GM10248 (cell line): Measurements from ENCODE around the gene ZFYVE9.

Experiments used
- CTCF ChIA-PET: fragments of 300-600 bp; sonication (Branson Sonifier 250); formaldehyde crosslinking; extraction: SDS; loops from one replicate; lab custom pipeline; 2021; ENCODE audit warnings: antibody characterized with exemption; lab: Yijun Ruan, JAX
- POLR2A ChIA-PET: fragments of 350-650 bp; sonication (Branson Sonifier 250); formaldehyde crosslinking; extraction: SDS; loops from one replicate; lab custom pipeline; 2020; ENCODE audit warnings: antibody characterized with exemption; lab: Yijun Ruan, JAX
- DNase-seq: peaks from one replicate; pipeline ENCODE4 v3.0.0; 2012; ENCODE audit errors: extremely low spot score
- TF ChIP-seq, protein P1 (sequence below): IDR thresholded peaks from 2 replicates; pipeline ENCODE4 v1.5.1; 2012; ENCODE audit warnings: mild to moderate bottlenecking, low read depth; ENCODE audit errors: extremely low read depth, missing control alignments, control extremely low read depth

Gene ZFYVE9

DNA sequence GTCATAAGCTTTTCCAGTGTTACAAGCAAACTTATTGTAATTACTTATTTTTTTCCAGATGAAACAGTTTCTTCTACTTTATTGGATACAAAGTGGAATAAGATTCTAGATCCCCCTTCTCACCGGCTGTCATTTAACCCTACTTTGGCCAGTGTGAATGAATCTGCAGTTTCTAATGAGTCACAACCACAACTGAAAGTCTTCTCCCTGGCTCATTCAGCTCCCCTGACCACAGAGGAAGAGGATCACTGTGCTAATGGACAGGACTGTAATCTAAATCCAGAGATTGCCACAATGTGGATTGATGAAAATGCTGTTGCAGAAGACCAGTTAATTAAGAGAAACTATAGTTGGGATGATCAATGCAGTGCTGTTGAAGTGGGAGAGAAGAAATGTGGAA is 95.5 kb downstream of the ZFYVE9 start:
- DNase-seq = no peak
- TF ChIP-seq, protein P1, sequence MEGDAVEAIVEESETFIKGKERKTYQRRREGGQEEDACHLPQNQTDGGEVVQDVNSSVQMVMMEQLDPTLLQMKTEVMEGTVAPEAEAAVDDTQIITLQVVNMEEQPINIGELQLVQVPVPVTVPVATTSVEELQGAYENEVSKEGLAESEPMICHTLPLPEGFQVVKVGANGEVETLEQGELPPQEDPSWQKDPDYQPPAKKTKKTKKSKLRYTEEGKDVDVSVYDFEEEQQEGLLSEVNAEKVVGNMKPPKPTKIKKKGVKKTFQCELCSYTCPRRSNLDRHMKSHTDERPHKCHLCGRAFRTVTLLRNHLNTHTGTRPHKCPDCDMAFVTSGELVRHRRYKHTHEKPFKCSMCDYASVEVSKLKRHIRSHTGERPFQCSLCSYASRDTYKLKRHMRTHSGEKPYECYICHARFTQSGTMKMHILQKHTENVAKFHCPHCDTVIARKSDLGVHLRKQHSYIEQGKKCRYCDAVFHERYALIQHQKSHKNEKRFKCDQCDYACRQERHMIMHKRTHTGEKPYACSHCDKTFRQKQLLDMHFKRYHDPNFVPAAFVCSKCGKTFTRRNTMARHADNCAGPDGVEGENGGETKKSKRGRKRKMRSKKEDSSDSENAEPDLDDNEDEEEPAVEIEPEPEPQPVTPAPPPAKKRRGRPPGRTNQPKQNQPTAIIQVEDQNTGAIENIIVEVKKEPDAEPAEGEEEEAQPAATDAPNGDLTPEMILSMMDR = no peak
- POLR2A ChIA-PET = no interaction called here
- CTCF ChIA-PET = interaction anchor here (2.1 kb wide), 1 partner anchor 8 kb away, joined by 6 read pairs; no protein-coding TSS in a partner anchor

DNA sequence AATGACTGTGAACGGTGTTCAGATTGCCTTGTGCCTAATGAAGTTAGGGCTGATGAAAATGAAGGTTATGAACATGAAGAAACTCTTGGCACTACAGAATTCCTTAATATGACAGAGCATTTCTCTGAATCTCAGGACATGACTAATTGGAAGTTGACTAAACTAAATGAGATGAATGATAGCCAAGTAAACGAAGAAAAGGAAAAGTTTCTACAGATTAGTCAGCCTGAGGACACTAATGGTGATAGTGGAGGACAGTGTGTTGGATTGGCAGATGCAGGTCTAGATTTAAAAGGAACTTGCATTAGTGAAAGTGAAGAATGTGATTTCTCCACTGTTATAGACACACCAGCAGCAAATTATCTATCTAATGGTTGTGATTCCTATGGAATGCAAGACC is 96.6 kb downstream of the ZFYVE9 start:
- ChIA-PET CTCF (no interaction called here), POLR2A (no interaction called here)
- TF ChIP-seq, protein P1 = no peak
- no peak for DNase-seq

DNA sequence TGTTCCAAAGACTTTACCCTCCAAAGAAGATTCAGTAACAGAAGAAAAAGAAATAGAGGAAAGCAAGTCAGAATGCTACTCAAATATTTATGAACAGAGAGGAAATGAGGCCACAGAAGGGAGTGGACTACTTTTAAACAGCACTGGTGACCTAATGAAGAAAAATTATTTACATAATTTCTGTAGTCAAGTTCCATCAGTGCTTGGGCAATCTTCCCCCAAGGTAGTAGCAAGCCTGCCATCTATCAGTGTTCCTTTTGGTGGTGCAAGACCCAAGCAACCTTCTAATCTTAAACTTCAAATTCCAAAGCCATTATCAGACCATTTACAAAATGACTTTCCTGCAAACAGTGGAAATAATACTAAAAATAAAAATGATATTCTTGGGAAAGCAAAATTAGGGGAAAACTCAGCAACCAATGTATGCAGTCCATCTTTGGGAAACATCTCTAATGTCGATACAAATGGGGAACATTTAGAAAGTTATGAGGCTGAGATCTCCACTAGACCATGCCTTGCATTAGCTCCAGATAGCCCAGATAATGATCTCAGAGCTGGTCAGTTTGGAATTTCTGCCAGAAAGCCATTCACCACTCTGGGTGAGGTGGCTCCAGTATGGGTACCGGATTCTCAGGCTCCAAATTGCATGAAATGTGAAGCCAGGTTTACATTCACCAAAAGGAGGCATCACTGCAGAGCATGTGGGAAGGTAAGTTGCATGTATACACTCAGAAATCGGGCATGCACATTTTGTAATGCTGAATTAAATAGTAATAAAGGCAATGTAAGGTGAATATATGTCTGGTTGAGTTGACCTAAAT is 97.2 kb downstream of the ZFYVE9 start:
- TF ChIP-seq, protein P1 = no peak
- POLR2A ChIA-PET = no interaction called here
- DNase-seq = no peak
- CTCF ChIA-PET = interaction anchor here (2.0 kb wide), 1 partner anchor 17 kb away, joined by 4 read pairs; no protein-coding TSS in a partner anchor

DNA sequence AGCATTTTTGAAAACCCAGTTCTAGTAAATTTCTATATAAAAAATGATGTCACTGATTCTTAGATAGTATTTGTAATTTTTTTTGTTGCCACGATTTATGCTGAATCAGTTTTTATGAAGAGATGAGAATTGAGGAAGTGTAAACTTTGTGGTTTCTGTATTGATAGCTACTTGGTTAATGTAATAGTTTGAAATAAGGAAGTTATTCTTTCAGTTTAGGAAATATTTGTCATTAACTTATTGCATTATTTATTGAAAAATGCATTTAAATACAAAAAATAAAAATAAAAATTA is 97.8 kb downstream of the ZFYVE9 start:
- POLR2A ChIA-PET = no interaction called here
- CTCF ChIA-PET = interaction anchor here (2.0 kb wide), 1 partner anchor 17 kb away, joined by 4 read pairs; no protein-coding TSS in a partner anchor
- TF ChIP-seq, protein P1 = no peak
- DNase-seq = peak; percentile 27

DNA sequence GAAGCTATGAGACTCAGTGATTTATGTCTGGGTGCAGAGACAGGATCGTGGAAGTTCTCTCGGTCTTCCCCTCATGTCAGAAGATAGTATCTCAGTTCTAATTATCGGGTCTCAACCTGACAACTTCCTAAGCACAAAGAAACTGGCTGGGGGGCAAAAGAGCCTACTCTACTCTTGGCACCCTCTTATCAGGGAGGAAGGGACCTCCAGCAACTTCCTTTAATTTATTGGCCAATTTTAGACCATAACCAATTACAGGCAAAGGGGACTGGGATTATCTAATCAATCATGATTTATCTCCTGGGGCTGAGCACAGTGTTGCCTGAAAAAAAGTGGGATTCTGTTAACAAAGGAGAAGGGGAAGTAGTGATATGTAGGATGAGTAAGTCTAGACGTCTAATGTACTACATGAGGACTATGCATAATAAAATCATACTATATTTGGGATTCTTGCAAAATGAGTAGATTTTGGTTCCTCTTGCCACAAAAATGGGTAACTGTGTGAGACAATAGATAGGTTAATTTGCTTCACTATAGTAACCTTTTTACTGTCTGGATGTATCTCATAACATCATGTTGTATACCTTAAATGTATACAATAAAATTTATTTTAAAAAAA is 98.8 kb downstream of the ZFYVE9 start:
- CTCF ChIA-PET = interaction anchor here (1.3 to 2.0 kb wide), 2 partner anchors 9 to 16 kb away, joined by 4 read pairs; no protein-coding TSS in a partner anchor
- TF ChIP-seq, protein P1 = no peak
- POLR2A ChIA-PET = no interaction called here
- DNase-seq = no peak

DNA sequence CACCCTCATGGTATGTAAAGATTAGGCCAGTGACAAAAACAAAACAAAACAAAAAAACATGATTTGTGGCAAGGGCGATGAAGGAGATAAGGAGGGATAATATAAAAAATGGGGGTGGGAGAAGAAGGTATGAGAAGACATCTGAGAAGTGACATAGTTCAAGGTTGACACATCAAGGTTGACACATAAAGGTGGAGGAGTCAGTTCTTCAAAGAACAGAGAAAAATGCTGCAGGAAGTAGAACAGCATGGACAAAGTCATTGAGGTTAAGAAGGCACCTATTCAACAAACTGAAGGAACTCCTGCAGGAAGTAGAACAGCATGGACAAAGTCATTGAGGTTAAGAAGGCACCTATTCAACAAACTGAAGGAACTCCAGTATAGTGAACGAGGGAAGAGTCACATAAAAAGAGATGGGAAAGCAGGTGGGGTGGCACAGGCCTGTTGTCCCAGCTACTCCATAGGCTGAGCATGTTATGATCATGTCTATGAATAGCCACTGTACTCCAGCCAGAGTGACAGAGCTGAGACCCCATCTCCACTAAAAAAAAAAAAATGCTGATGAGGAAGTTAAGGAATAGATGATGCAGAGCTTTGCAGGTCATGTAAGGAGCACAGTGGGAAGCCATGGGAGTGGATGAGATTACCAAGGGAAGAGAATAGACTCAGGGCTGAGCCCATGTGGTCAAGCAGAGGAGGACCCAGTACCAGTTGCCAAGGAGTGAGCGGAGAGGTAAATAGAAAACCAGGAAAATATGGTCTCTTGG is 101.5 kb downstream of the ZFYVE9 start:
- ChIA-PET CTCF (no interaction called here), POLR2A (no interaction called here)
- no peak for DNase-seq
- TF ChIP-seq, protein P1 = no peak
